Activated naive CD8-positive, alpha-beta T cell treated with anti-CD3 and anti-CD28 coated beads, Interleukin-2, amount 10 ng/mL, durations not matched to agents 7 days and 5 days (primary cell): ENCODE data around the gene SHC3. TPM values are rescaled to one million over a fixed set of nuclear protein-coding genes. Genes with fewer than 3 reads are reported as not detected.

Source experiments
- ATAC-seq: fragments of 150-1000 bp; cut with Tn5 transposase; one replicate; pipeline ENCODE4 v1.10.0; 2021; ENCODE audit warnings: low read depth, moderate library complexity
- POLR2A ChIA-PET: fragments of 350-600 bp; sonication (Branson Sonifier 250); formaldehyde crosslinking; loops from one replicate; lab custom pipeline; 2021; ENCODE audit warnings: antibody characterized with exemption; lab: Charles Lee
- DNase-seq: peaks from one replicate; pipeline ENCODE4 v3.0.0; 2021
- H3K27ac Mint-ChIP-seq: one replicate; pipeline ENCODE4 v1.8.0; 2022; ENCODE audit warnings: mild to moderate bottlenecking, mixed read lengths
- H3K27me3 Mint-ChIP-seq: one replicate; pipeline ENCODE4 v1.8.0; 2022; ENCODE audit warnings: mild to moderate bottlenecking, moderate library complexity, mixed read lengths
- H3K36me3 Mint-ChIP-seq: one replicate; pipeline ENCODE4 v1.8.0; 2021; ENCODE audit warnings: mild to moderate bottlenecking, mixed read lengths
- H3K4me1 Mint-ChIP-seq: one replicate; pipeline ENCODE4 v1.8.0; 2021; ENCODE audit warnings: mixed read lengths
- H3K4me3 Mint-ChIP-seq: one replicate; pipeline ENCODE4 v1.8.0; 2022; ENCODE audit warnings: mild to moderate bottlenecking, moderate library complexity, mixed read lengths
- H3K9me3 Mint-ChIP-seq: one replicate; pipeline ENCODE4 v1.8.0; 2021; ENCODE audit warnings: mixed read lengths
- total RNA-seq, 2 experiments: library from RNA; stranded (reverse); gene quantifications; one replicate each; pipeline ENCODE4 v1.2.3, GENCODE V29; 2021

SHC3 gene
- total RNA-seq, 2 experiments from 2014 or later, result not detected

DNA sequence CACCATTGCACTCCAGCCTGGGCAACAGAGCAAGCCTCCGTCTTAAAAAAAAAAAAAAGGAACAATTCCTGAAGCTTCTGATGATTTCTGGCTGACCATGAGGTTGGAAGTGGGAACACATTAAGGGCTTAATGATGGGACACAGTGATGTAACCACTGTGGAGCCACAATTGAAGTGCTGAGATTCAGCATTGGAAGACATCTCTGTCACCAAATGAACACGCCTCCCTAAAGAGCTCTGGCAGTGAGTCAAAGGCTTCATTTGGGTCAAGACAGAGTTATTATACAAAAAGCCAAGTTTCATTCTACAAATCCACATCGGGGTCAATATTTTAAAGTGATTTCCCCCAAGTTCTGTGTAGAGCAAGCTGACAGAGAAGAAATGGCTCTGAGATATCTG is 191.8 kb downstream of the SHC3 start:
- no peak overlapping the region for H3K4me3 Mint-ChIP-seq
- no peaks in the 10 kb centered on the region for H3K36me3 Mint-ChIP-seq
- DNase-seq (no peak), ATAC-seq (no peak)
- H3K9me3 Mint-ChIP-seq, result no peaks in the 10 kb centered on the region
- peaks cover 12% of the 10 kb centered on the region for H3K4me1 Mint-ChIP-seq
- peaks cover 15% of the 10 kb centered on the region for H3K27me3 Mint-ChIP-seq
- POLR2A ChIA-PET, result no interaction called here
- H3K27ac Mint-ChIP-seq, result no peak overlapping the region

DNA sequence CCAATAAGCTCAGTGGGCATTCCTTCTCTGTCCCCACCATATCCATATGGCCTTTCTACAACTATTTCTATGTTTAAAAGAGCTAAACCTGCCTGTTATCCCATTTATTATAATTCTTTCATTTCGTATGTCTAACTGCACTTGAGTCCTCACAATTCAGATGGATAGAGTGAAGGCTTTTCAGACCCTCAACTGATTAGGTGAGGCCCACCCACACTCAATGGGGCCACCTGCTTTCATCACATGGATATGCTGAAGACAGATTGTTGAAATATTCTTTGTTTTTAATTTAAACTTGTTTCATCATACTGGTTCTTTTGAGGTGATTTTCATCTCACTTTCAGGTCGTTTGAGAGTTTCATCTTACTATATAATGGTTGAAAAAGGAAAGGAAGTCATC is 193.0 kb downstream of the SHC3 start:
- ATAC-seq (no peak), DNase-seq (no peak)
- Mint-ChIP-seq H3K27me3 (peaks cover 11% of the 10 kb centered on the region), H3K27ac (no peak overlapping the region), H3K4me1 (peaks cover 10% of the 10 kb centered on the region), H3K4me3 (no peak overlapping the region), H3K36me3 (no peaks in the 10 kb centered on the region), H3K9me3 (no peaks in the 10 kb centered on the region)
- POLR2A ChIA-PET, result no interaction called here

DNA sequence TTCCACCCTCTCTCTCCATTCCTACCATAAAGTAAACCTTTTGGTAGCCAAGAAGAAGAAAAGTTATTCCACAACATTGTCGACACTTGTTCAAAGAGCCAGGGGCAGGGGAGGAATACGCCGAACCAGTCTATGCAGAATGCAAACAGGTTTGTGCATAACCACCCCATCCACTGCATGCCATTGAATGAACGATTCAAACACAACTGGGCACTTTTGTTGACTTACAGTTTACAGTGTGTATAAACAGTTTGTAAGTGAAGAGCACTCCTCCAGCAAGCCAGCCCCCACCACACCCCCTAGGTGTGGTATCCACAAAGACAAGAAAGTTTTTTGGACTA is 194.1 kb downstream of the SHC3 start:
- H3K4me1 Mint-ChIP-seq, result peaks cover 7% of the 10 kb centered on the region
- peaks cover 8% of the 10 kb centered on the region for H3K27me3 Mint-ChIP-seq
- ATAC-seq, result no peak
- H3K9me3 Mint-ChIP-seq, result no peaks in the 10 kb centered on the region
- POLR2A ChIA-PET, result no interaction called here
- H3K36me3 Mint-ChIP-seq, result no peaks in the 10 kb centered on the region
- H3K4me3 Mint-ChIP-seq, result no peak overlapping the region
- H3K27ac Mint-ChIP-seq, result no peak overlapping the region
- DNase-seq, result no peak

DNA sequence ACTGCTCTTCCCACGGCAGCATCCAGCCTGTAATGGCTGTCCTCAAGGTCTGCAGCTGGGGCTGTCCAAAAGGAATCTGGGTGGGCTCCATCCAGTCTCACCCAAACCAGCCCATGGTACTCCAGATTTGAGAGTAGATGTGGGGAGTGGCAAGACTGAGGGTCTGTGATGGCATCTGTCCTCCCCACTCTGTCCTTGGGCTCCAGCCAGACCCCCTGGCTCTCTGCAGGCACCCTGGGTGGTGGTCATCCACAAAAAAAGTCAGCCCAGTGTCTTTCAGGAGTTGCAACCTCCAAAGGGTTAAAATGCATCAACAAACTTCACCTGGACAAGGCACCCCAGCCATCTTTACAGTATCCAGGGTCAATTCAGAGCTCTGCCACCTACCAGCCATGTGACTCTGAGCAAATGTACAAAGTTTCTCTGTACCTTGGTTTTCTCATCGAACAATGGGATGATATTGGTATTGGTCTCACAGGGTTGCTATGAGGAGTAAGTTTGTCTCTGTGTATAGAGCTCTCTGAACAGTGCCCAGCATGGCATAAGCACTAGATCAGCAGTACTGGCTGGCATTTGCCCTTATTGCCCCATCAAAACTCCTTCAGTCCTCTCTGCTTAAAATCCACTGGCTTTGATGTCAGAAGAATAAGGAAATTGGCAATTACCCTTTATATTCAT is 194.6 kb downstream of the SHC3 start:
- POLR2A ChIA-PET, result no interaction called here
- Mint-ChIP-seq H3K36me3 (no peaks in the 10 kb centered on the region), H3K9me3 (no peaks in the 10 kb centered on the region), H3K4me3 (no peak overlapping the region), H3K27ac (no peak overlapping the region), H3K4me1 (peaks cover 2% of the 10 kb centered on the region), H3K27me3 (peaks cover 8% of the 10 kb centered on the region)
- ATAC-seq (no peak), DNase-seq (no peak)

DNA sequence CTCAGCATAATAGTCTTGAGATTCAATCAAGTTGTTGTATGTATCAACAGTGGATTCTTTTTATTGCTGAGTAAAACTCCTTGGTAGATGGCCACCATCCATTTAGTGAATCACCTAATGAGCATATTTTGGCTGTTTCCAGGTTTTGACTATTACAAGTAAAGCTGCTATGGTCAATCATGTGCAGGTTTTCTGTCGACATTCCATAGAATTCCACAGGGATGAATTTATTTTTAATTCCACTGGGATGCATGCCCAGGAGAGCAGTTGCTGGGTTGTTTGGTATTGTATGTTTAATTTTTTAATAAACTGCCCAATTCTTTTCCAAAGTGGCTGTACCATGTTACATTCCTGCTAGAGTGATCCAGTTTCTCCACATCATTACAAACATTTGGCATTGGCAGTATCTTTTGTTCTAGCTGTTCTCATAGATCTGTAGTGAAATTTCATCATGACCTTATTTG is 197.8 kb downstream of the SHC3 start:
- no peaks in the 10 kb centered on the region for H3K9me3 Mint-ChIP-seq
- DNase-seq, result no peak
- no peak for ATAC-seq
- no peak overlapping the region for H3K27ac Mint-ChIP-seq
- peaks cover 5% of the 10 kb centered on the region for H3K27me3 Mint-ChIP-seq
- H3K4me3 Mint-ChIP-seq, result no peak overlapping the region
- no peaks in the 10 kb centered on the region for H3K36me3 Mint-ChIP-seq
- no peaks in the 10 kb centered on the region for H3K4me1 Mint-ChIP-seq
- POLR2A ChIA-PET, result no interaction called here

DNA sequence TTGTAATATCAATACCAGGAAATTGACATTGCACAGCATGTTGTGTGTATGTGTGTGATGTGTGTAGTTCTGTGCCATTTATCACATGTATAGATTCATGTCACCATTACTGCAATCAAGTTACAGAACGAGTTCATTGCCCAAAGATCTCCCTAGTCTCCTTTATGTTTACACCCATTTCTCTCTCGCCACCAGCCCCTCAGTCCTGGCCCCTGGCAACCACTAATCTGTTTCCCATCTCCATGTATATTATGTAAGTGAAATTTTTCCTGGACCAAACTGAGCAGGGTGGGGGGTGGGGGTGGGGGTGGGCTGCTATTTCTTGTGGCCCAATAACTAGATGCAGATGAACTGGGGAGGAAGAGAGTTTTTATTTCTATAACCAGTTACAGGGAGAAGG is 198.8 kb downstream of the SHC3 start:
- Mint-ChIP-seq H3K27me3 (peaks cover 5% of the 10 kb centered on the region), H3K36me3 (no peaks in the 10 kb centered on the region), H3K27ac (no peak overlapping the region), H3K9me3 (no peaks in the 10 kb centered on the region), H3K4me3 (no peak overlapping the region), H3K4me1 (no peaks in the 10 kb centered on the region)
- DNase-seq, result no peak
- POLR2A ChIA-PET, result no interaction called here
- no peak for ATAC-seq

DNA sequence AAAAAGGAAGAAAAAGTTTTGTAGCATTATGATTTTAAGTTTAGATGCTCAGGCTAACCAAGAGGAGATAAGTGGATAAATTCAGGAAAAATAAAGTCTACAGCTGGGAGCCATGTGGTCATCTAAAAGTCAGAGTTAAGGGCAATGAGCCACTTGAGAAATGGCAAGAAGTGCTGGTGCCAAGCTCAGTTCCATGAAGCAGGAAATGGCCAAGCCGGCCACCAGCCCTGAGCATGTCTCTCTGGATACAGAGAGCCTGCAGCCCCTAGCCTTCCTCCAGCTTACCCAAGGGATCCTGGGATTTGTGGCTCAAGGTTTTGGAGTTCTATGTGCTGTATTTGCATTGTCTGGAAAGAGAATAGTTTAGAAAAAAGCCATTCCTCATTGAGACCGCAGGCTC is 199.6 kb downstream of the SHC3 start:
- no peak for ATAC-seq
- no peaks in the 10 kb centered on the region for H3K9me3 Mint-ChIP-seq
- no peak overlapping the region for H3K27ac Mint-ChIP-seq
- peaks cover 5% of the 10 kb centered on the region for H3K27me3 Mint-ChIP-seq
- H3K36me3 Mint-ChIP-seq, result no peaks in the 10 kb centered on the region
- H3K4me3 Mint-ChIP-seq, result no peak overlapping the region
- H3K4me1 Mint-ChIP-seq, result no peaks in the 10 kb centered on the region
- no peak for DNase-seq
- POLR2A ChIA-PET, result no interaction called here

DNA sequence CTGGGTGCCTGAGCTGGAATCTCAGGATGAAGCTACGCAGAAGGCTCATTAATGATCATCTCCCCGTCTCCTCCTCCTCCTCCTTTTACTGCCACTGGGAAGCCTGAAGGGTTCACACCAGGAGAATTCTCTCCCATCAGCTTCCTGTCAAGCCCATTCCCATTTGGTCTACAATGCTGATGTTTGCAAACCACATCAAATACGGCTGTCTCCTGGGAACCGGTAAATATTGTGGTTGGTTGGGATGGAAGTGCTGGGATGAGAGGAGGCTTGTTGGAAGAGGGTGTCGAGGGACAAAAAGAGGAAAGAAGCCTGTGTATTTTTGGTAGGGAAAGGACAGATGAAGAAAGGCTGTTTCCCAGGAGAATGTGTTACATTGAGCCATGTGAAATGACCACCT is 200.6 kb downstream of the SHC3 start:
- Mint-ChIP-seq H3K27me3 (peaks cover 5% of the 10 kb centered on the region), H3K9me3 (no peaks in the 10 kb centered on the region), H3K36me3 (no peaks in the 10 kb centered on the region), H3K4me1 (no peaks in the 10 kb centered on the region), H3K27ac (no peak overlapping the region), H3K4me3 (no peak overlapping the region)
- POLR2A ChIA-PET, result no interaction called here
- DNase-seq (no peak), ATAC-seq (no peak)

DNA sequence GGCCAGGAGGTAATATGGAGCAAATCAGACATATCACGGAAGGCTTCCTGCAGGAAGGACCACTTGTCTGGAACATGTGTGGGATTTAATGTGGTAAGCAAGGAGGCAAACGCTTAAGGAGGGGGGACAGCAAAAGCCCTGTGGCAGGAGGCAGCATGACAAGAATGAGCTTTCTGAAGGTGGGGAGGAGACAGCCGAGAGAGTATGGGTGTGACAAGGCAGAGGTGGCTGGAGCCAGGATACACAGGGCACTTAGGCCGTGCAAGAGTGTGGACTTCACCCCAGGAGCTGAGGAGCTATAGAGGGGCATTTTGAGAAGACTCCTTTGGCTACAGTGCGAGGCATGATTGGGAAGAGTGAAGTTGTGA is 201.7 kb downstream of the SHC3 start:
- no peaks in the 10 kb centered on the region for H3K9me3 Mint-ChIP-seq
- H3K4me1 Mint-ChIP-seq, result no peaks in the 10 kb centered on the region
- peaks cover 3% of the 10 kb centered on the region for H3K27me3 Mint-ChIP-seq
- H3K36me3 Mint-ChIP-seq, result no peaks in the 10 kb centered on the region
- DNase-seq (no peak), ATAC-seq (no peak)
- no peak overlapping the region for H3K4me3 Mint-ChIP-seq
- H3K27ac Mint-ChIP-seq, result no peak overlapping the region
- POLR2A ChIA-PET, result no interaction called here

DNA sequence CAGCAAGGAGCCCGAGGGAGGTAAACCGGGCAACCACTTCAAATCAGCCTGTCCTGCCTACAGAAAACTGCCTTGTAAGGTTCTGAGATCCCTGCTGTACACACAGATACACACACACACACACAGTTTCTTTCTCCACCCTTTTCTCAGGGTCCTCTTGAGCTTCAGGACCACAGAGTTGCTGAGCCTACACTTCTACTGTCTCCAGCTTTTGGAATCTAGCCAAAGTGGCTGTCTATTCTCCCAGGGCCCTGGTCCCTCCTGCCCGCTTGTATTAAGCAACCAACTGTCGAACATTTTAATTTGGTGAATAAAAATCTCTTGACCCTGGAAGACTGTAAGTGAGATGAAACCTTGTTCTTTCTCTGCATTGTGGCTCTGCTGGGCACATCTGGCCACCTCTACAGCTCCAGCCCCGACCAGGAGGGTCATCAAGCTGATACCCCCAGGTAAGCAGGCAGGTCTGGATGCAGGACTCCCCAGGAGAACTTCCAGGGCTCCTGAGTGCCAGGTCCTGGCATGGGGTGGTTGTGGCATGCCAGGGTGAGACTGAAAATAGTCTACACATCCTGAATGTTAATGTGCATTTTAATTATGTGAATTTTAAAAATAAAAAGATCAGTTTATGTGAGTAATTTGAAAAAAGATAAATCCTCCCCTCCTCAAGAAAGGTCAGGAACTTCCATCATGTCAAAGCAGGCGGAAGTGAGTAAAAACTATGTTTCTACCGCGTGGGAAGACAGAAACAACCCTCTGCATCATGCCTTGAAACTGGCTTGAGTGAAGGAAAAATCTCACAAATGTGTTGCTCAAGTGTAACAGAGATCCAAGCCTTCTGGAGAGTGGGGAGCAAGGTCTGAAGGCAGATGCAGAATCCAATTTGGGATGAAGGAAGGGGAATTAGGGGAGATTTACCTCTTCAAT is 202.4 kb downstream of the SHC3 start:
- ATAC-seq (no peak), DNase-seq (no peak)
- no peak overlapping the region for H3K27ac Mint-ChIP-seq
- no peaks in the 10 kb centered on the region for H3K4me1 Mint-ChIP-seq
- POLR2A ChIA-PET, result no interaction called here
- H3K36me3 Mint-ChIP-seq, result no peaks in the 10 kb centered on the region
- H3K4me3 Mint-ChIP-seq, result no peak overlapping the region
- H3K27me3 Mint-ChIP-seq, result peaks cover 3% of the 10 kb centered on the region
- H3K9me3 Mint-ChIP-seq, result no peaks in the 10 kb centered on the region

DNA sequence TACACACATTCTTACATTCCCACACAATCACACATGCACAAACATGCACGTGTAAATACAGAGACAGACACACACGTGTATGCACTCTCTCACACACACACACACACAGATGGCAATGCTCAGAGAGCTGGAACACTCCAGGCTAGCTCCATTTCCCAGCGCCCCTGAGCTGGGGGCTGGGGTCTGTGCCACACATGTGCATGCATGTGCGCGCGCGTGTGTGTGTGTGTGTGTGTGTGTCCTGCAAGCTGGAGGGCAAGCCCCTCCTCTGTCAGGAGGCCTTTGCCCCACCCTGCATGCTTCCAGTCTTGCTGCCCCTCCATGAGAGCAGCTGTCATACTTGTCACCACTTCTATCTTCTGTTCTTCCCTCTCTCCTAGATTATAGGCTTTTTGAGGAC is 204.0 kb downstream of the SHC3 start:
- Mint-ChIP-seq H3K4me1 (no peaks in the 10 kb centered on the region), H3K9me3 (no peaks in the 10 kb centered on the region), H3K27ac (no peak overlapping the region), H3K36me3 (no peaks in the 10 kb centered on the region), H3K27me3 (peaks cover 5% of the 10 kb centered on the region), H3K4me3 (no peak overlapping the region)
- POLR2A ChIA-PET, result no interaction called here
- DNase-seq (no peak), ATAC-seq (no peak)

DNA sequence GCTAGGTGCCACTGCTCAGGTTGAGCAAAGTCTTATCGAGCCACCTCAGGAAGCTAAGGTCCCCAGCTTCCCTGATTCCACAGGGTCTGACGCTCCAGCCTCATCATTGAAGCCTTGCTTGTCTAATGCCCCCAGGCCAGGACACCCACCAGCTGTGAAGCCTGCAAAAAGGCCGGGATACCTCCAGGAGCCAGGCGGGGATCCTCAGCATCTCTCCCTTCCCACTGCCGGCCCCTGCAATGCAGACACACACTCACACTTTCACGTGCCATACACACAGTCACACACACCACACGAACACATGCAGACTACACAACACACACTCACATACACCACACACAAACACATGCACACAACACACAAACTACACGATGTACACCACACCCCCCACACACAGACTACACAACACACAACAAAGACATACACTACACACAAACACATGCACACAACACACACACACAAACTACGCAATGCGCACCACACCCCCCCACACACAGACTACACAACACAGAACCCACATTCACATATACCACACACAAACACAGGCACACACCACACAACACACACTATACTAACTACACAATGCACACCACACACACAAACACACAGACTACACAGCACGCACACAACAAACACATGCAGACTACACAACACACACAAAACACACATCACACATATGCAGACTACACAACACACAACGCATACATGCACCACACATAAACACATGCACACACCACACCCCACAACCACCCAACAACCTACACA is 205.2 kb downstream of the SHC3 start:
- ATAC-seq (no peak), DNase-seq (no peak)
- no peaks in the 10 kb centered on the region for H3K4me1 Mint-ChIP-seq
- H3K36me3 Mint-ChIP-seq, result no peaks in the 10 kb centered on the region
- POLR2A ChIA-PET, result no interaction called here
- H3K27me3 Mint-ChIP-seq, result peaks cover 5% of the 10 kb centered on the region
- no peak overlapping the region for H3K27ac Mint-ChIP-seq
- no peaks in the 10 kb centered on the region for H3K9me3 Mint-ChIP-seq
- H3K4me3 Mint-ChIP-seq, result no peak overlapping the region

DNA sequence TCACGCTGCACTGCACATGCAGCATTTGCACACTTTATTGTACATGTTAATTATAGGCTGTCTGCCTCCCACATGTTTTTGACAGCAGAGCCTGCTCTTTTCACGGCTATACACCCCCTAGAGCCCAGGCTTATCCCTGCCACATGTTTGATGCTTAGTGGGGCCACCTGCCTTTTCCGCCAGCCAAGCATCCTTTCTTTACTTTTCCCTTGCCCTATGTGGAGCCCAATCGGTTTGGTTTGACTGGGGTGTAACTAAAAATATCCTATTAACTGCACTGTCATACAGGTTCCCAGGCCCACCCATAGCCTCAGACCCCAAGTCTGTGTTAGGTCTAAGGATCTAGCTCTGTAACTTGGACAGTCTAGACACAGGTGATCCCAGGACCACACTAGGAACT is 206.2 kb downstream of the SHC3 start:
- POLR2A ChIA-PET, result no interaction called here
- Mint-ChIP-seq H3K27me3 (peaks cover 3% of the 10 kb centered on the region), H3K36me3 (no peaks in the 10 kb centered on the region), H3K27ac (no peak overlapping the region), H3K9me3 (no peaks in the 10 kb centered on the region), H3K4me3 (no peak overlapping the region), H3K4me1 (no peaks in the 10 kb centered on the region)
- no peak for DNase-seq
- ATAC-seq, result no peak
